Chondrocyte (in vitro differentiated cells): ENCODE measurements around the gene TIGD6. TPM values are rescaled to one million over a fixed set of nuclear protein-coding genes. Genes with fewer than 3 reads are reported as not detected.

Source experiments
- DNase-seq: peaks from one replicate; pipeline ENCODE4 v3.0.0; 2021; ENCODE audit warnings: mixed read lengths, low spot score
- H3K27ac Mint-ChIP-seq: one replicate; pipeline ENCODE4 v1.8.0; 2021; ENCODE audit warnings: mild to moderate bottlenecking, moderate library complexity, mixed read lengths; ENCODE audit not compliant: unreplicated experiment
- H3K27me3 Mint-ChIP-seq: 2 replicates; pipeline ENCODE4 v1.8.0; 2021; ENCODE audit warnings: low read depth, mixed read lengths
- H3K36me3 Mint-ChIP-seq: 2 replicates; pipeline ENCODE4 v1.8.0; 2021; ENCODE audit warnings: low read depth, mixed read lengths
- H3K4me1 Mint-ChIP-seq: 2 replicates; pipeline ENCODE4 v1.8.0; 2021; ENCODE audit warnings: low read depth, mild to moderate bottlenecking, mixed read lengths
- H3K4me3 Mint-ChIP-seq: one replicate; pipeline ENCODE4 v1.8.0; 2021; ENCODE audit warnings: mild to moderate bottlenecking, moderate library complexity, mixed read lengths; ENCODE audit not compliant: unreplicated experiment
- H3K9me3 Mint-ChIP-seq: 2 replicates; pipeline ENCODE4 v1.8.0; 2021; ENCODE audit warnings: low read depth, mixed read lengths
- total RNA-seq: library from RNA; stranded (reverse); gene quantifications from 3 replicates; pipeline ENCODE4 v1.2.1, GENCODE V29; 2021
- TF ChIP-seq, protein P1 (sequence below): fragments of 200-600 bp; sonication (generic); IDR thresholded peaks from 2 replicates; pipeline ENCODE4 v1.5.0; 2021; ENCODE audit warnings: antibody characterized with exemption, mild to moderate bottlenecking, moderate library complexity

Gene TIGD6
- total RNA-seq, 1 donor from 2014 or later, result 5.3 TPM

DNA sequence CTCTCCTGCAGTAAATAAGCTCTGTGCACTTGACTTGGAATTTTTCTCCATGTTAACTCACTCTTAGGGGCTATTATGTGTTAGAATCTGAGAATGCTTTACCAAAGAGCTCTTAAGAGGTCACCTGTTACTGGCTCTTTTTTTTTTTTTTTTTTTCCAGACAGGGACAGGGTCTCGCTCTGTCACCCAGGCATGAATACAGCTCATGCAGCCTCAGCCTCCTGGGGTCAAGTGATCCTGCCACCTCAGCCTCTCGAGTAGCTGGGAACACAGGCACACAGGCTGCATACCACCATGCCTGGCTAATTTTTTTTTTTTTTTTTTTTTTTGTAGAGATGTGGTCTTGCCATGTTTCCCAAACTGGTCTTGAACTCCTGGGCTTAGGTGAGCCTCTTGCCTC is 22.2 kb upstream of the TIGD6 start:
- no peak overlapping the region for H3K4me3 Mint-ChIP-seq
- DNase-seq, result no peak
- no peaks in the 10 kb centered on the region for H3K9me3 Mint-ChIP-seq
- H3K27ac Mint-ChIP-seq, result peak overlapping the region; percentile 53
- peaks cover 42% of the 10 kb centered on the region for H3K4me1 Mint-ChIP-seq
- peaks cover 36% of the 10 kb centered on the region for H3K36me3 Mint-ChIP-seq
- TF ChIP-seq, protein P1, sequence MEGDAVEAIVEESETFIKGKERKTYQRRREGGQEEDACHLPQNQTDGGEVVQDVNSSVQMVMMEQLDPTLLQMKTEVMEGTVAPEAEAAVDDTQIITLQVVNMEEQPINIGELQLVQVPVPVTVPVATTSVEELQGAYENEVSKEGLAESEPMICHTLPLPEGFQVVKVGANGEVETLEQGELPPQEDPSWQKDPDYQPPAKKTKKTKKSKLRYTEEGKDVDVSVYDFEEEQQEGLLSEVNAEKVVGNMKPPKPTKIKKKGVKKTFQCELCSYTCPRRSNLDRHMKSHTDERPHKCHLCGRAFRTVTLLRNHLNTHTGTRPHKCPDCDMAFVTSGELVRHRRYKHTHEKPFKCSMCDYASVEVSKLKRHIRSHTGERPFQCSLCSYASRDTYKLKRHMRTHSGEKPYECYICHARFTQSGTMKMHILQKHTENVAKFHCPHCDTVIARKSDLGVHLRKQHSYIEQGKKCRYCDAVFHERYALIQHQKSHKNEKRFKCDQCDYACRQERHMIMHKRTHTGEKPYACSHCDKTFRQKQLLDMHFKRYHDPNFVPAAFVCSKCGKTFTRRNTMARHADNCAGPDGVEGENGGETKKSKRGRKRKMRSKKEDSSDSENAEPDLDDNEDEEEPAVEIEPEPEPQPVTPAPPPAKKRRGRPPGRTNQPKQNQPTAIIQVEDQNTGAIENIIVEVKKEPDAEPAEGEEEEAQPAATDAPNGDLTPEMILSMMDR, result no peak
- H3K27me3 Mint-ChIP-seq, result no peaks in the 10 kb centered on the region

DNA sequence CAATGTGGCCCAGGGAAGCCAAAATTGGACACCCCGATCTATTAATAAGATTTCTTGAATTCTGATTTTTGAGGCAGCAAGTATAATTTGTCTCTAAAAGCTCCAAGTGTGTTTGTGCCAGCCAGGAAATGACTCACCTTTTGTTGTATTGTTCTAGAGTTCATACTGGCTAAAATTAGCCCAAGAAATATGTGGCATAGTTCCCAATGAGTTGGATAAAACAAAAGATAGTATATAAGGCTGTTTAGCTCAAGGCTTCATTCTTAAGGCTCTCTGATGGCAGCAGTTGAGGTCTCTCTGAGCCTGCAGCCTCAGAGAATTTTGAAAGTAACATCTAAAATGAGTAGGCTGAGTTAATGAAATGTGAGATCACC is 21.7 kb upstream of the TIGD6 start:
- H3K4me1 Mint-ChIP-seq, result peaks cover 48% of the 10 kb centered on the region
- H3K4me3 Mint-ChIP-seq, result no peak overlapping the region
- TF ChIP-seq, protein P1, result no peak
- no peaks in the 10 kb centered on the region for H3K9me3 Mint-ChIP-seq
- no peak for DNase-seq
- peak overlapping the region; percentile 73 for H3K27ac Mint-ChIP-seq
- peaks cover 36% of the 10 kb centered on the region for H3K36me3 Mint-ChIP-seq
- H3K27me3 Mint-ChIP-seq, result no peaks in the 10 kb centered on the region

DNA sequence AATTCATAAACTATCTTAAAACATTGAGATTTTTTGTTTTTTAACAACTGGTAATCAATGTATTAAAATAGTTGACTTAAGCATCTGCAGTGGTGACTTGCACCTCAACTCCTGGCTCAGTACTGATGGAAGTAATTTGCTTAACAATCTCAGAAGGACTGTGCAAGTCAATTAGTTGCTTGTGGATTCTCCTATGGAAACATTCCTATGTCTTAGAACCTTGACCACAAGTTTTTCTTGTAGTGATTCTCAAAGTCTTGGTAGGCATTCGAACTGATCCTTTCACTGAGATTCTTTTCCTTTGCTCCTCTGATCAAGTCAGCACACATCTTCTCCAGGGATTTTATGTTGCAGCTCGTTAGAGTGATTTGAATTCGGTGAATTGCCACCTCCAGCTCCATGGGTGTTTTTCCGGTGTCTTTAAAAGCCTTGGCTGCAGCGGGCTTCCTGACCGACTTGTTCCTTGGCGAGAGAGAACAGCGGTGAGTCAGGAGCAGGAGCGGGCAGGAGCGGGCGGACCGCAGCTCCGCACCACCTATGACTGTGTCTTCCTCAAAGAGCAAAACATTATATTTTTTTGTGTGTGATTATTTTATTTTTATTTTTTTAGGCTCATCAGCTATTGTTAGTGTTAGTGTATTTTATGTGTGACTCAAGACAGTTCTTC is 21.2 kb upstream of the TIGD6 start:
- Mint-ChIP-seq H3K9me3 (peaks cover 2% of the 10 kb centered on the region), H3K4me1 (peaks cover 50% of the 10 kb centered on the region), H3K4me3 (no peak overlapping the region), H3K27ac (peak overlapping the region; percentile 73), H3K36me3 (peaks cover 34% of the 10 kb centered on the region), H3K27me3 (no peaks in the 10 kb centered on the region)
- TF ChIP-seq, protein P1, result no peak
- DNase-seq, result no peak

DNA sequence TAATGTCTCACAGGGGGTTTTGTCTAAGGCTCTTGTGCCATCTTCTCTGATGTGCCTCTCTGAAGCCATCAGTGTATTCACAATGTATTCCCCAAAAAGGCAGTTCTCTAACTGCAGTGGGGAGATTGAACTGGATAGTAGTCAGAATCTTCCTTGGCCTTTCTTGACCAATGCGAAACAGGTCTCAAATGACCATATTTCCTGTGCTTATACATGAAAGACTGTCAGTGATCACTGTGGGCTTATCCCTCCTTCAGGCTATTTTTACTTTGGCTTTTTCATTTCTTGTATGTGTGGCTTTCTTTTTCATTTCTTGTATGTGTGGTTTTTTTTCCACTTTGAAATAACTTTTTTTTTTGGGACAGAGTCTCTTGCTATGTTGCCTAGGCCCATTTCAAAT is 19.8 kb upstream of the TIGD6 start:
- DNase-seq, result no peak
- Mint-ChIP-seq H3K36me3 (peaks cover 41% of the 10 kb centered on the region), H3K9me3 (peaks cover 10% of the 10 kb centered on the region), H3K27me3 (no peaks in the 10 kb centered on the region), H3K4me1 (peaks cover 50% of the 10 kb centered on the region), H3K4me3 (no peak overlapping the region), H3K27ac (peak overlapping the region; percentile 12)
- TF ChIP-seq, protein P1, result no peak

DNA sequence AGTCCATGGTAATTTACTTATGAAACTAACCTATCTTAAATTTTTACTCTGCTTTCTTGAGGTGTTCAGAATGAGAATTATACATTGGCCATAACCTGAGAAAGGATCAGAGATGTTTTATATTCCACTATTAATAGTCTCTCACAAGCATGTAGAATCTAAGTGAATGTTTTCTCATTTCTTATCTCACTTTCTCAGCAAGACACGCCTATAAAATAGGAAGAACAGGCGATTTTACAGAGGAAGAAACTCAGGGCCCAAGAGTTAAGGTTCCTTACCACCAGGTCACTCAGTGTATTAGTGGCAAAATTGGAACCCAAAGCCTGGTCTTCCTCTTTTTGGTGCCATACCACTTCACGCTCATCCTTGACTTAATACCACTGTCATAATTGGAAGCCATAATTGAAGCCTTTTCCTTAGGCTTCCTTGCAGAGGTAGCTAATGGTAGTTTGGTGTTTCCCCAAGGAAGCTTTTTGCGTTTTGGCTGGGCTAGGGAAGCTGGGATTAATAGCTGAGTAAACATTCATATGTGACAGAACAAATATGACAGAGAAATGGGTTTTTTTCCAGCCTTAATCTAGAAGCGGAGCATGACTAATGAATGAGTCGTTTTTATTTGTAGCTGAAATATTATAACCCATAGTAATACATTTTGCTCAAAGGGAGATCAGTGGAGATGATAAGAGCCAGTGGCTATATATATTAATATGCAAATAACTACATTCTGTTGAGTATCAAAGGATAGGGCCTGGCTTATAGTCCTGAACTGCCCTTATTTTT is 17.0 kb upstream of the TIGD6 start:
- Mint-ChIP-seq H3K4me3 (no peak overlapping the region), H3K27me3 (no peaks in the 10 kb centered on the region), H3K9me3 (peaks cover 12% of the 10 kb centered on the region), H3K4me1 (peaks cover 43% of the 10 kb centered on the region), H3K27ac (no peak overlapping the region), H3K36me3 (peaks cover 58% of the 10 kb centered on the region)
- DNase-seq, result no peak
- TF ChIP-seq, protein P1, result no peak
